Dermis blood vessel endothelial cell (primary cell): ENCODE data around the gene CC2D2A. TPM values are rescaled to one million over a fixed set of nuclear protein-coding genes. Genes with fewer than 3 reads are reported as not detected.

ENCODE experiments used
- DNase-seq: peaks from one replicate; pipeline ENCODE4 v3.0.0; 2010
- total RNA-seq: library from RNA; depleted of rRNA; stranded (reverse); fragments of >200 nt; gene quantifications from 2 replicates; pipeline ENCODE4 v1.2.3, GENCODE V29; 2014

The CC2D2A gene
- total RNA-seq: 7.8 and 9.3 TPM in 2 replicates

- DNase-seq: peak; percentile 58
Observed at GRCh38 chr4:15469402-15470127, at the start of gene CC2D2A. Gene CC2D2A (plus strand): TSS chr4:15469882. CDS start chr4:15475933, 6,051 bp downstream.

GRCh38 chr4:15420642-15421041 lies 49.0 kb upstream of the CC2D2A start:
- no peak for DNase-seq

GRCh38 chr4:15423285-15423711 lies 46.4 kb upstream of the CC2D2A start:
- DNase-seq: no peak

GRCh38 chr4:15425520-15425919 lies 44.2 kb upstream of the CC2D2A start:
- no peak for DNase-seq

GRCh38 chr4:15427161-15427560 lies 42.5 kb upstream of the CC2D2A start:
- DNase-seq: no peak

- DNase-seq: no peak
Observed at GRCh38 chr4:15427701-15428100, 42.0 kb upstream of the CC2D2A start, which contains the start of gene C1QTNF7. Gene C1QTNF7 (plus strand): TSS chr4:15428033. CDS start chr4:15435744, 7,711 bp downstream.

- no peak for DNase-seq
Observed at GRCh38 chr4:15428611-15429010, 41.1 kb upstream of the CC2D2A start.

- no peak for DNase-seq
Observed at GRCh38 chr4:15434091-15434490, 35.6 kb upstream of the CC2D2A start.

GRCh38 chr4:15434676-15435075 lies 35.0 kb upstream of the CC2D2A start:
- DNase-seq: no peak

GRCh38 chr4:15436513-15436912 lies 33.2 kb upstream of the CC2D2A start:
- no peak for DNase-seq

- DNase-seq: no peak
Observed at GRCh38 chr4:15438939-15439524, 30.6 kb upstream of the CC2D2A start.

GRCh38 chr4:15443371-15444160 lies 26.1 kb upstream of the CC2D2A start:
- DNase-seq: no peak

- DNase-seq: no peak
Observed at GRCh38 chr4:15444276-15444675, 25.4 kb upstream of the CC2D2A start.

- DNase-seq: peak; percentile 4
Observed at GRCh38 chr4:15444879-15445547, 24.7 kb upstream of the CC2D2A start.

- no peak for DNase-seq
Observed at GRCh38 chr4:15451181-15451865, 18.4 kb upstream of the CC2D2A start.

- no peak for DNase-seq
Observed at GRCh38 chr4:15451866-15452765, 17.6 kb upstream of the CC2D2A start.

GRCh38 chr4:15455290-15455689 lies 14.4 kb upstream of the CC2D2A start:
- DNase-seq: no peak

- peak; percentile 55 for DNase-seq
Observed at GRCh38 chr4:15457406-15458201, 12.1 kb upstream of the CC2D2A start.

- DNase-seq: no peak
Observed at GRCh38 chr4:15458616-15459015, 11.1 kb upstream of the CC2D2A start.

- no peak for DNase-seq
Observed at GRCh38 chr4:15459706-15460105, 10.0 kb upstream of the CC2D2A start.
